ENCODE data around the gene TEF. TPM values are rescaled to one million over a fixed set of nuclear protein-coding genes. Genes with fewer than 3 reads are reported as not detected.
A peak's percentile ranks its signal among the peaks of the same experiment; 100 is the strongest.

The TEF gene
- polyA plus RNA-seq, 1 donor (not counting 4 experiments of a cell fraction or from before 2014, with no cell fraction given): 12.4 TPM

GRCh38 chr22:41351011-41351410 is 30.7 kb upstream of the TEF start:
- Histone ChIP-seq H3K9ac (ENCODE audit: control insufficient read depth, extremely low read depth, insufficient read depth, low read length) (no peak overlapping the region), H3K27me3 (ENCODE audit: control insufficient read depth, extremely low read depth, insufficient read depth, low read length) (no peaks in the 10 kb centered on the region), H3K79me2 (ENCODE audit: control insufficient read depth, insufficient read depth, low read length) (no peaks in the 10 kb centered on the region), H4K20me1 (ENCODE audit: control insufficient read depth, extremely low read depth, insufficient read depth, low read length) (no peaks in the 10 kb centered on the region), H3K27ac (ENCODE audit: control insufficient read depth, insufficient read depth, low read length) (no peak overlapping the region), H3K4me3 (ENCODE audit: control insufficient read depth in 2 of 3, extremely low read depth in 1 of 3, insufficient read depth in 2 of 3, low read depth in 1 of 3, low read length in 3 of 3) (no peak overlapping the region), H3K36me3 (ENCODE audit: control insufficient read depth in 2 of 2, extremely low read depth in 1 of 2, insufficient read depth in 2 of 2, low read length in 2 of 2) (peaks cover 45 to 50% of the 10 kb centered on the region in 2 experiments), H3K4me1 (ENCODE audit: control insufficient read depth, extremely low read depth, insufficient read depth, low read length) (no peaks in the 10 kb centered on the region), H3K4me2 (ENCODE audit: control insufficient read depth, extremely low read depth, insufficient read depth, low read depth, low read length) (no peak overlapping the region), H3K9me1 (ENCODE audit: control insufficient read depth, extremely low read depth, insufficient read depth, low read length) (no peaks in the 10 kb centered on the region), H3K9me3 (ENCODE audit: control insufficient read depth, low read depth, low read length) (no peaks in the 10 kb centered on the region), H2AFZ (ENCODE audit: control insufficient read depth, low read length) (no peak overlapping the region)
- dilution Hi-C loops (cut with MboI; ENCODE audit: extremely low pct_ligation_motif_present, low sequenced_read_pairs): no loop called here
- DNase-seq (ENCODE audit: low read depth, low spot score) (no peak), FAIRE-seq (no peak)
- no peak for TF ChIP-seq EZH2 (IDR thresholded peaks at IDR 0.05; ENCODE audit: low read length)
- no peak for TF ChIP-seq CTCF (optimal IDR thresholded peaks at IDR 0.05 in 1 of 3, IDR thresholded peaks at IDR 0.05 in 1 of 3, conservative IDR thresholded peaks at IDR 0.05 in 1 of 3; ENCODE audit: extremely low read depth in 1 of 3, insufficient read depth in 2 of 3, low read length in 3 of 3)

GRCh38 chr22:41352058-41352457 is 29.7 kb upstream of the TEF start:
- no peak for TF ChIP-seq CTCF (optimal IDR thresholded peaks at IDR 0.05 in 1 of 3, IDR thresholded peaks at IDR 0.05 in 1 of 3, conservative IDR thresholded peaks at IDR 0.05 in 1 of 3; ENCODE audit: extremely low read depth in 1 of 3, insufficient read depth in 2 of 3, low read length in 3 of 3)
- no peak for TF ChIP-seq EZH2 (IDR thresholded peaks at IDR 0.05; ENCODE audit: low read length)
- no peaks in the 10 kb centered on the region for H3K9me3 ChIP-seq (ENCODE audit: control insufficient read depth, low read depth, low read length)
- H2AFZ ChIP-seq (ENCODE audit: control insufficient read depth, low read length): no peak overlapping the region
- no peak overlapping the region for H3K4me3 ChIP-seq (ENCODE audit: control insufficient read depth in 2 of 3, extremely low read depth in 1 of 3, insufficient read depth in 2 of 3, low read depth in 1 of 3, low read length in 3 of 3)
- H3K27ac ChIP-seq (ENCODE audit: control insufficient read depth, insufficient read depth, low read length): no peak overlapping the region
- H3K9me1 ChIP-seq (ENCODE audit: control insufficient read depth, extremely low read depth, insufficient read depth, low read length): no peaks in the 10 kb centered on the region
- H3K4me1 ChIP-seq (ENCODE audit: control insufficient read depth, extremely low read depth, insufficient read depth, low read length): no peaks in the 10 kb centered on the region
- peak; percentile 39 for FAIRE-seq
- no peaks in the 10 kb centered on the region for H3K27me3 ChIP-seq (ENCODE audit: control insufficient read depth, extremely low read depth, insufficient read depth, low read length)
- H4K20me1 ChIP-seq (ENCODE audit: control insufficient read depth, extremely low read depth, insufficient read depth, low read length): no peaks in the 10 kb centered on the region
- no peaks in the 10 kb centered on the region for H3K79me2 ChIP-seq (ENCODE audit: control insufficient read depth, insufficient read depth, low read length)
- H3K36me3 ChIP-seq (ENCODE audit: control insufficient read depth in 2 of 2, extremely low read depth in 1 of 2, insufficient read depth in 2 of 2, low read length in 2 of 2): peaks cover 43 to 50% of the 10 kb centered on the region in 2 experiments
- no peak for DNase-seq (ENCODE audit: low read depth, low spot score)
- no peak overlapping the region for H3K9ac ChIP-seq (ENCODE audit: control insufficient read depth, extremely low read depth, insufficient read depth, low read length)
- no peak overlapping the region for H3K4me2 ChIP-seq (ENCODE audit: control insufficient read depth, extremely low read depth, insufficient read depth, low read depth, low read length)
- dilution Hi-C loops (cut with MboI; ENCODE audit: extremely low pct_ligation_motif_present, low sequenced_read_pairs): no loop called here
